H1 (cell line): ENCODE measurements around the gene LRRC55. TPM values are rescaled to one million over a fixed set of nuclear protein-coding genes. Genes with fewer than 3 reads are reported as not detected.

Experiments used
- CTCF ChIA-PET: fragments of 300-600 bp; sonication (Branson Sonifier 250); formaldehyde crosslinking; loops from one replicate; lab custom pipeline; 2021; ENCODE audit not compliant: partially characterized antibody; lab: Charles Lee
- POLR2A ChIA-PET: fragments of 300-600 bp; sonication (Branson Sonifier 250); formaldehyde crosslinking; loops from one replicate; lab custom pipeline; 2021; ENCODE audit warnings: inconsistent platforms; ENCODE audit not compliant: partially characterized antibody; lab: Charles Lee
- DNase-seq, 2 experiments: peaks; one replicate each; pipeline versions ENCODE4 v3.0.0 to v3.0.0-alpha.2; 2010 to 2022; ENCODE audit warnings: low spot score in 2 of 2, low read depth in 1 of 2, mixed read lengths in 1 of 2
- FAIRE-seq: peaks from 2 replicates; lab custom pipeline; 2011; peaks lifted over from hg19 to GRCh38; lab: Jason Lieb, UNC
- H2AFZ ChIP-seq: 2 replicates; pipeline ENCODE4 v1.8.1; 2012; ENCODE audit warnings: low read length, inconsistent platforms
- H2AK5ac ChIP-seq: 2 replicates; pipeline ENCODE4 v1.6.1; 2013; ENCODE audit warnings: low read depth, low read length
- H2BK120ac ChIP-seq: replicated peaks from 2 replicates; pipeline ENCODE3; 2013; ENCODE audit warnings: low read depth, low read length, inconsistent platforms
- H2BK12ac ChIP-seq: 2 replicates; pipeline ENCODE4 v1.6.1; 2013; ENCODE audit warnings: low read depth, low read length
- H2BK15ac ChIP-seq: 2 replicates; pipeline ENCODE4 v1.6.1; 2013; ENCODE audit warnings: low read length
- H2BK20ac ChIP-seq: 2 replicates; pipeline ENCODE4 v1.6.1; 2013; ENCODE audit warnings: low read length
- H2BK5ac ChIP-seq: 2 replicates; pipeline ENCODE4 v1.6.1; 2013; ENCODE audit warnings: low read depth, low read length
- H3K14ac ChIP-seq: 2 replicates; pipeline ENCODE4 v1.6.1; 2013; ENCODE audit warnings: inconsistent platforms; ENCODE audit not compliant: insufficient read length
- H3K18ac ChIP-seq: 2 replicates; pipeline ENCODE4 v1.6.1; 2013; ENCODE audit warnings: low read length; ENCODE audit errors: extremely low read depth
- H3K23ac ChIP-seq: 2 replicates; pipeline ENCODE4 v1.6.1; 2013; ENCODE audit warnings: inconsistent platforms; ENCODE audit not compliant: insufficient read length
- H3K23me2 ChIP-seq: 2 replicates; pipeline ENCODE4 v1.6.1; 2013; ENCODE audit warnings: low read depth, low read length
- H3K27ac ChIP-seq: 2 replicates; pipeline ENCODE4 v1.6.1; 2011; ENCODE audit warnings: low read depth, low read length, inconsistent platforms
- H3K27me3 ChIP-seq, 4 experiments: replicated peaks in 1 of 4; 1 replicate in 1 of 4; 2 replicates in 3 of 4; pipeline versions ENCODE4 v1.6.1 to v1.8.1; 2011 to 2013; ENCODE audit warnings: low read length in 3 of 4, mild to moderate bottlenecking in 3 of 4, inconsistent platforms in 2 of 4, mixed read lengths in 2 of 4, moderate library complexity in 1 of 4; ENCODE audit not compliant: control insufficient read depth in 3 of 4, insufficient read depth in 3 of 4; ENCODE audit errors: extremely low read depth in 1 of 4
- H3K36me3 ChIP-seq, 4 experiments: 2 replicates each; pipeline versions ENCODE4 v1.6.1 to v1.8.1; 2011 to 2013; ENCODE audit warnings: mild to moderate bottlenecking in 4 of 4, low read length in 3 of 4, moderate library complexity in 2 of 4, control low read depth in 1 of 4, inconsistent platforms in 1 of 4; ENCODE audit not compliant: insufficient read depth in 4 of 4, control insufficient read depth in 2 of 4
- H3K4ac ChIP-seq: replicated peaks from 2 replicates; pipeline ENCODE3; 2013; ENCODE audit warnings: low read length, low read depth, mixed read lengths, inconsistent platforms; ENCODE audit not compliant: insufficient read length
- H3K4me1 ChIP-seq, 4 experiments: replicated peaks in 1 of 4; 1 replicate in 1 of 4; 2 replicates in 3 of 4; pipeline versions ENCODE4 v1.6.1 to v1.8.1; 2011 to 2013; ENCODE audit warnings: low read length in 3 of 4, inconsistent platforms in 2 of 4, mixed read lengths in 1 of 4; ENCODE audit not compliant: insufficient read depth in 4 of 4, control insufficient read depth in 3 of 4
- H3K4me2 ChIP-seq, 2 experiments: 2 replicates each; pipeline versions ENCODE4 v1.6.1 to v1.8.1; 2011 to 2013; ENCODE audit warnings: low read depth in 2 of 2, low read length in 2 of 2, control low read depth in 1 of 2, inconsistent platforms in 1 of 2, mild to moderate bottlenecking in 1 of 2; ENCODE audit not compliant: insufficient read depth in 1 of 2
- H3K4me3 ChIP-seq, 4 experiments: fragments of 200-600, 300-600 bp in 1 of 4; sonication (generic), shearing (Covaris generic), sonication (Bioruptor Twin) in 1 of 4; 2 replicates each; pipeline versions ENCODE4 v1.5.1 to v1.8.1; 2011 to 2016; ENCODE audit warnings: low read length in 4 of 4, low read depth in 3 of 4, control low read depth in 2 of 4, inconsistent platforms in 2 of 4, mild to moderate bottlenecking in 2 of 4, mixed read lengths in 1 of 4, moderate library complexity in 1 of 4; ENCODE audit not compliant: insufficient read depth in 2 of 4; ENCODE audit errors: extremely low read depth in 1 of 4
- H3K56ac ChIP-seq: replicated peaks from 2 replicates; pipeline ENCODE3; 2013; ENCODE audit warnings: low read depth, mild to moderate bottlenecking, mixed read lengths, low read length, inconsistent platforms; ENCODE audit not compliant: insufficient read length
- H3K79me1 ChIP-seq: 2 replicates; pipeline ENCODE4 v1.6.1; 2013; ENCODE audit warnings: low read depth, low read length, control low read depth
- H3K79me2 ChIP-seq, 2 experiments: 2 replicates each; pipeline versions ENCODE4 v1.6.1 to v1.8.1; 2012 to 2013; ENCODE audit warnings: low read length in 2 of 2, mild to moderate bottlenecking in 2 of 2, inconsistent platforms in 1 of 2; ENCODE audit not compliant: insufficient read depth in 2 of 2, control insufficient read depth in 1 of 2
- H3K9ac ChIP-seq, 4 experiments: replicated peaks in 1 of 4; 1 replicate in 1 of 4; 2 replicates in 3 of 4; pipeline versions ENCODE4 v1.6.1 to v1.8.1; 2011 to 2013; ENCODE audit warnings: low read depth in 3 of 4, low read length in 3 of 4, control low read depth in 2 of 4, mild to moderate bottlenecking in 2 of 4, moderate library complexity in 2 of 4, inconsistent platforms in 1 of 4; ENCODE audit errors: extremely low read depth in 1 of 4
- H3K9me3 ChIP-seq, 2 experiments: 2 replicates each; pipeline versions ENCODE4 v1.6.1 to v1.8.1; 2012 to 2013; ENCODE audit warnings: mild to moderate bottlenecking in 2 of 2, moderate library complexity in 2 of 2, control low read depth in 1 of 2, inconsistent platforms in 1 of 2, low read depth in 1 of 2, low read length in 1 of 2, mixed read lengths in 1 of 2; ENCODE audit not compliant: insufficient read depth in 2 of 2
- H4K20me1 ChIP-seq, 2 experiments: replicated peaks in 1 of 2; 2 replicates each; pipeline versions ENCODE3 to v1.8.1; 2011 to 2013; ENCODE audit warnings: inconsistent platforms in 2 of 2, low read length in 2 of 2, mild to moderate bottlenecking in 1 of 2; ENCODE audit not compliant: insufficient read depth in 2 of 2, control insufficient read depth in 1 of 2
- H4K5ac ChIP-seq: 2 replicates; pipeline ENCODE4 v1.6.1; 2013; ENCODE audit warnings: low read length, low read depth, mixed read lengths, inconsistent platforms; ENCODE audit not compliant: insufficient read length
- H4K8ac ChIP-seq: 2 replicates; pipeline ENCODE4 v1.8.0; 2013; ENCODE audit warnings: mild to moderate bottlenecking, moderate library complexity, low read length, inconsistent platforms; ENCODE audit not compliant: insufficient read depth; ENCODE audit errors: extremely low read depth
- H4K91ac ChIP-seq: replicated peaks from 2 replicates; pipeline ENCODE3; 2013; ENCODE audit warnings: low read length, mixed read lengths, inconsistent platforms; ENCODE audit not compliant: insufficient read length
- KDM1A ChIP-seq: fragments of 200-600, 300-600 bp; sonication (generic); IDR thresholded peaks from 2 replicates; pipeline ENCODE4 v1.7.1; 2016; ENCODE audit warnings: mild to moderate bottlenecking, low read length, borderline replicate concordance
- WGBS, 2 experiments: shearing (Covaris generic) in 1 of 2; methylation state at CpG; one replicate each; pipeline versions ENCODE4 v1.1.6 to v1.1.7; 2013 to 2015; ENCODE audit warnings: low lambda C conversion rate in 2 of 2, mixed read lengths in 2 of 2, inconsistent platforms in 1 of 2, low coverage in 1 of 2, missing lambda C conversion rate in 1 of 2; ENCODE audit not compliant: insufficient replicate concordance in 2 of 2, insufficient coverage in 1 of 2, insufficient read length in 1 of 2; ENCODE audit errors: extremely low coverage in 1 of 2, missing lambda C conversion rate in 1 of 2; 5-methylcytosine and 5-hydroxymethylcytosine counted together
- polyA plus RNA-seq, 7 experiments: library from polyadenylated mRNA; depleted of rRNA in 3 of 7; stranded (reverse) in 5 of 7; unstranded in 2 of 7; fragments of >200 nt in 5 of 7; fragments of 200-250 nt in 2 of 7; gene quantifications; 1 replicate in 5 of 7; 2 replicates in 1 of 7; 4 replicates in 1 of 7; pipeline versions ENCODE4 v1.2.1 to v1.2.3, GENCODE V29; 2011 to 2013; ENCODE audit warnings: missing spikeins in 2 of 7, mixed read lengths in 2 of 7
- total RNA-seq: library from RNA; stranded (reverse); fragmentation: NEBNext Ultra II Directional; extraction: Animal tissue kit (Norgen Biotek cat#: 25700); gene quantifications from 2 replicates; pipeline ENCODE4 v1.2.1, GENCODE V29; 2021
- TF ChIP-seq, protein P1 (sequence below): IDR thresholded peaks from 2 replicates; pipeline ENCODE4 v1.6.1; 2012; ENCODE audit warnings: inconsistent platforms

The LRRC55 gene
- total and polyA plus RNA-seq, 2 of the 8 experiments (the other 6 are each of a cell fraction or from before 2014, with no cell fraction given): 0.62 to 1.1 TPM

DNA sequence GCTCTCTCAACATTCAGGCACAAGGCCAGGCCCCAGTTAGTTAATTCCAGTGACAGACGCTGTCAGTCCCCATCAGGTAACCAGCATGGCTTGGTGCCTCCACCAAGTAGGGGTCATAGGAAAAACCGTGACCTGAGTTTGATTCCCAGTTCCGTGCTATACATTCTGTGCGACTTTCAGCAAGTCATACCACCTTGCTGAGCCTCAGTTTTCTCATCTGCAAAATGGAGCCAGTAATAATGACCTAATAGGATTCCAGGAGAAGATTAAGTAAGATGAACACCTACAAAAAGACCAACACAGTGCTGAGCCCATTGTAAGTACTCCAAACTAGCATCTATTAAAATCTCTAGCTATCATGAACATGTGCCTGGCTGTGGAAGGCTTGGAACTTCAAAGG, 24.8 kb upstream of the LRRC55 start:
- no peak overlapping the region for H2BK120ac ChIP-seq

More for the DNA sequence above, 24.8 kb upstream of the LRRC55 start:
- Histone ChIP-seq H3K14ac (no peak overlapping the region), H3K4me1 (peaks cover 3 to 12% (median 7%) of the 10 kb centered on the region in 4 experiments), H2BK12ac (no peak overlapping the region), H3K4me2 (no peak overlapping the region), H2BK15ac (no peak overlapping the region), H3K18ac (0 out of 2 replicates have a peak overlapping the region, but pooled peaks have one; percentile 16), H4K5ac (no peak overlapping the region), H3K4ac (no peak overlapping the region), H3K27ac (no peak overlapping the region), H3K79me2 (no peaks in the 10 kb centered on the region), H2AFZ (no peak overlapping the region), H4K8ac (no peak overlapping the region), H3K36me3 (no peaks in the 10 kb centered on the region), H2BK5ac (no peak overlapping the region), H2AK5ac (no peak overlapping the region), H4K20me1 (no peaks in the 10 kb centered on the region), H3K27me3 (peaks cover 0 to 2% (median under 1%) of the 10 kb centered on the region in 4 experiments; a peak in 3 of 7 replicates), H3K79me1 (no peaks in the 10 kb centered on the region), H3K56ac (no peak overlapping the region), H4K91ac (no peak overlapping the region), H3K23me2 (no peaks in the 10 kb centered on the region; the same call in 1 of the 2 replicates), H2BK20ac (peak overlapping the region; percentile 44; the same call in 1 of the 2 replicates), H3K9me3 (no peaks in the 10 kb centered on the region), H3K4me3 (no peak overlapping the region), H3K23ac (no peak overlapping the region), H3K9ac (no peak overlapping the region)
- TF ChIP-seq, protein P1, sequence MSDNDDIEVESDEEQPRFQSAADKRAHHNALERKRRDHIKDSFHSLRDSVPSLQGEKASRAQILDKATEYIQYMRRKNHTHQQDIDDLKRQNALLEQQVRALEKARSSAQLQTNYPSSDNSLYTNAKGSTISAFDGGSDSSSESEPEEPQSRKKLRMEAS: no peak
- peak; percentile 77 for TF ChIP-seq KDM1A
- DNase-seq (no peak), FAIRE-seq (no peak)
- WGBS, 2 experiments: 83% methylated on average over 4 of the region's 4 CpGs; no CpG with 5 or more reads in 1 of the 2 experiments
- ChIA-PET POLR2A (no interaction called here), CTCF (interaction anchor here (1.0 to 5.1 kb wide), 6 partner anchors 13 to 316 kb away, joined by 3 to 35 read pairs (median 5); no protein-coding TSS in a partner anchor)
